Measurements from ENCODE around the gene ANKRD44.

The ANKRD44 gene

DNA sequence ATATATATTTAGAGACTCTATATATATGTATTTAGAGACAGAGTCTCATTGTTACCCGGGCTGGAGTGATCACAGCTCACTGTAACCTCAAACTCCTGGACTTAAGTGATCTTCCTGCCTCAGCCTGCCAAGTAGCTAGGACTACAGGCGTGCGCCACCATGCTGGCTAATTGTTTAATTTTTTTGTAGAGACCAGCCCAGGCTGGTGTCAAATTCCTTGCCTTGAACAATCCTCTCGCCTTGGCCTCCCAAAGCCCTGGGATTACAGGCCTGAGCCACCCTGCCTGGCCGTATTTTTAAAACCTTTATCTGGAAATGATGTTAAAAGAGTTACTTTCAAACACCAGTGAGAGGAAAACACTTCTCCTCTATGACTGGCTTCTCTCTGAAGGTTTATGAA, 353.1 kb downstream of the ANKRD44 start:
- DNase-seq (ENCODE audit: low read depth, low spot score) = no peak
- H3K4me3 ChIP-seq (ENCODE audit: low read depth, low read length) = no peak overlapping the region
- TF ChIP-seq, protein P1, sequence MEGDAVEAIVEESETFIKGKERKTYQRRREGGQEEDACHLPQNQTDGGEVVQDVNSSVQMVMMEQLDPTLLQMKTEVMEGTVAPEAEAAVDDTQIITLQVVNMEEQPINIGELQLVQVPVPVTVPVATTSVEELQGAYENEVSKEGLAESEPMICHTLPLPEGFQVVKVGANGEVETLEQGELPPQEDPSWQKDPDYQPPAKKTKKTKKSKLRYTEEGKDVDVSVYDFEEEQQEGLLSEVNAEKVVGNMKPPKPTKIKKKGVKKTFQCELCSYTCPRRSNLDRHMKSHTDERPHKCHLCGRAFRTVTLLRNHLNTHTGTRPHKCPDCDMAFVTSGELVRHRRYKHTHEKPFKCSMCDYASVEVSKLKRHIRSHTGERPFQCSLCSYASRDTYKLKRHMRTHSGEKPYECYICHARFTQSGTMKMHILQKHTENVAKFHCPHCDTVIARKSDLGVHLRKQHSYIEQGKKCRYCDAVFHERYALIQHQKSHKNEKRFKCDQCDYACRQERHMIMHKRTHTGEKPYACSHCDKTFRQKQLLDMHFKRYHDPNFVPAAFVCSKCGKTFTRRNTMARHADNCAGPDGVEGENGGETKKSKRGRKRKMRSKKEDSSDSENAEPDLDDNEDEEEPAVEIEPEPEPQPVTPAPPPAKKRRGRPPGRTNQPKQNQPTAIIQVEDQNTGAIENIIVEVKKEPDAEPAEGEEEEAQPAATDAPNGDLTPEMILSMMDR (IDR thresholded peaks at IDR 0.05; ENCODE audit: low read depth, low read length) = no peak
- in situ Hi-C loops (cut with HindIII; ENCODE audit: low sequenced_read_pairs) = no loop called here

DNA sequence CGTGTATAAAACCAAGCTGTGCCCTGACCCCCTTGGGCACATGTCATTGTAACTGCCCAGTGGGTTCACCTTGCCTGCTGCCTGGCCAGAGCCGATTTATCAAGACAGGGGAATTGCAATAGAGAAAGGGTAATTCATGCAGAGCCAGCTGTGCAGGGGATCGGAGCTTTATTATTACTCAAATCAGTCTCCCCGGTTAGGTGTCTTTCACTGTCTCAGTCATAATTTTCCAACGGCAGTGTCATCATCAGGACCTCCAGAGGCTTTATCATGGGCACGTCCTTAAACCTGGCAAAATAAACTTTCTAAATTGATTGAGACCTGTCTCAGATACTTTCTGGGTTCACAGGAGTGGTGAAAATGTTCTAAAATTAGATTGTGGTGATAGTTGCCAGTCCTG, 354.5 kb downstream of the ANKRD44 start:
- H3K4me3 ChIP-seq (ENCODE audit: low read depth, low read length) = no peak overlapping the region
- TF ChIP-seq, protein P1 (IDR thresholded peaks at IDR 0.05; ENCODE audit: low read depth, low read length) = no peak
- DNase-seq (ENCODE audit: low read depth, low spot score) = no peak
- in situ Hi-C loops (cut with HindIII; ENCODE audit: low sequenced_read_pairs) = no loop called here

DNA sequence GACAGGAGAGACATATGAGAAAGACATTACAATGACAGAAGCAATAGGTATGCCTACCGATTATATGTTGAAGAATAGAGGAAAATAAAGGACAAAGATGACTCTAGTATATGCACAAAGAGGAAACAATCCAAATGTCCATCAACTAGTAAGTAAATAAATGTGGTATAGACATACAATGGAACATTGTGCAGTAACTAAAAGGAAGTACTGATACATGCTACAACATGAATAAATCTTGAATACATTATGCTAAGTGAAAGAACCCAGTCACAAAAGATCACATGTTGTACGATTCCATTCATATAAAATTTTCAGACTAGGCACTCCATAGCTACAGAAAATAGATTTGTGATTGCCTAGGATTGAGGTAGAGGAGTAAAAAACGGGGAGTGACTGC, 355.5 kb downstream of the ANKRD44 start:
- in situ Hi-C loops (cut with HindIII; ENCODE audit: low sequenced_read_pairs) = no loop called here
- TF ChIP-seq, protein P1 (IDR thresholded peaks at IDR 0.05; ENCODE audit: low read depth, low read length) = no peak
- H3K4me3 ChIP-seq (ENCODE audit: low read depth, low read length) = no peak overlapping the region
- no peak for DNase-seq (ENCODE audit: low read depth, low spot score)

DNA sequence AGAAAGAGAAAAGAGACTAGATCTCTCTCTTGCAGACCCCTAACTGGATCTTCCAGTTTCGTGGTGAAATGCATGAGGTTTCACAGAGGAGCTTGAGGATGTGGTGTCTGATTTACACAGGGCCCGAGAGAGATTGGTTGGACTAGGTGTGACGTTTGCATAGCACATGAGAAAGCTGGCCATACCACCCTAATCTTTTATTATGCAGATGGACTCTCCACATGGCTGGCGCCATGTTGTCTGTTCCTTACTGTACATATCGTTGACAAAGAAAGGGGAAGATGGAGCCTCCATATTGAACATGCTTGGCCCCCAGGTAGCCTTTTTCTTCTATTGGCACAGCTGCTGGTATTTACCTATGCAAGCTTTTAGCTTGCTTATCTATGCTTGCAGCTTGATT, 356.6 kb downstream of the ANKRD44 start:
- TF ChIP-seq, protein P1 (IDR thresholded peaks at IDR 0.05; ENCODE audit: low read depth, low read length) = no peak
- H3K4me3 ChIP-seq (ENCODE audit: low read depth, low read length) = no peak overlapping the region
- in situ Hi-C loops (cut with HindIII; ENCODE audit: low sequenced_read_pairs) = no loop called here
- no peak for DNase-seq (ENCODE audit: low read depth, low spot score)

DNA sequence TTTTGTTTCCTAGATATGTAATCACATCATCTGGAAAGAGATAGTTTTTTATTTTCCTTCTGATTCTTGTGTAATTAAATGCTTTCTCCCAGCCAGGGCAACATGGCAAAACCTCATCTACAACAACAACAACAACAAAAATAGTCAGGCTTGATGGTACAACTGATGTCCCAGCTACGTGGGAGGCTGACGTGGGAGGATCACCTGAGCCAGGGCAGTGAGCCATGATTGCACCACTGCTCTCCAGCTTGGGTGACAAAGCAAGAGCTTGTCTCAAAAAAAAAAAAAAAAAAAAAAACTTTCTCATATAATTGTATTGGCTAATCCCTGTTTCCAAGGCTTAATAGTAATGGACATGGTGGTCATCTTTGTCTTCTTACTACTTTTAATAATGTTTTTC, 357.6 kb downstream of the ANKRD44 start:
- H3K4me3 ChIP-seq (ENCODE audit: low read depth, low read length) = no peak overlapping the region
- in situ Hi-C loops (cut with HindIII; ENCODE audit: low sequenced_read_pairs) = no loop called here
- TF ChIP-seq, protein P1 (IDR thresholded peaks at IDR 0.05; ENCODE audit: low read depth, low read length) = no peak
- DNase-seq (ENCODE audit: low read depth, low spot score) = no peak

DNA sequence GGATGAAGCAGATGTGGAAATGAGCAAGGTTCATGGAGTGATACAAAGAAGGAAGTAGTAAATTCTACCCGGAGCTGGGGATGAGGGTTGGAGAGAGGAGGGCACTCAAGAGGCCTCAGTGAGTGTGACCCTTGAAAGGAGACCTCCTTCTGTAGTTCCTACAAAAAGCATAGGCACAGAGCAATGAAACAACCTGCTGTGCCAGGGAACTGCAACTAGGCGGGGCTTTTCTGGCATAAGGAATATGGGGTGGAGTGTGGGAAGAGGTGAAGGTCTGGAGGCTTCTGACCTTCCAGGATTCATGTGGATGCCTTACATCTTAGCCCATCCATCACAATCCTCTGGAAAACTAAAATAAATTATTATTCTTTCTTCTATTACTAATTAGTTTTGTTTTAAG, 358.6 kb downstream of the ANKRD44 start:
- H3K4me3 ChIP-seq (ENCODE audit: low read depth, low read length) = no peak overlapping the region
- in situ Hi-C loops (cut with HindIII; ENCODE audit: low sequenced_read_pairs) = no loop called here
- TF ChIP-seq, protein P1 (IDR thresholded peaks at IDR 0.05; ENCODE audit: low read depth, low read length) = no peak
- DNase-seq (ENCODE audit: low read depth, low spot score) = no peak

DNA sequence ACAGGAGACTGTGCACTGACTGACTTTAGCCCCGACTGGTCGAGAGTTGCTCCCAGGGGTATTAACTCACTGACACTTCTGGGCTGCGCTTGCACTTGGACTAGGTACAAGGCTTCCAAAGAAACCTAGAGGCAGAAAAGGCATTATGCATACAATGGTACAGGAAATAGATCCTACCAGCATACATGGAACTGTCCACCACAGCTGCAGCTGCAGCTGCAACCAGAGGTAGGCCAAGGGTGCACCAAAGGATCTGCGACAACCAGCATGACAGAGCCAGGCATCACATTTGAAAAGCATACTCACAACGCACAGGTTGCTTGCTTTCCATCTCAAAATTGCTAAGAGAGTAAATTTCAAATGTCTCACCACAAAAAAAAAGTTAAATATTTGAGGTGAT, 361.5 kb downstream of the ANKRD44 start:
- no peak overlapping the region for H3K4me3 ChIP-seq (ENCODE audit: low read depth, low read length)
- TF ChIP-seq, protein P1 (IDR thresholded peaks at IDR 0.05; ENCODE audit: low read depth, low read length) = no peak
- no peak for DNase-seq (ENCODE audit: low read depth, low spot score)
- in situ Hi-C loops (cut with HindIII; ENCODE audit: low sequenced_read_pairs) = no loop called here
